22Rv1 (cell line): ENCODE measurements around the gene POFUT2.

Experiments used
- CTCF ChIP-seq: fragments of 450-650 bp; IDR thresholded peaks from 2 replicates; pipeline ENCODE4 v1.5.1; 2017; ENCODE audit warnings: mild to moderate bottlenecking
- ZFX ChIP-seq: fragments of 450-650 bp; IDR thresholded peaks from 2 replicates; pipeline ENCODE4 v1.6.1; 2017; ENCODE audit warnings: antibody characterized with exemption, borderline replicate concordance

DNA sequence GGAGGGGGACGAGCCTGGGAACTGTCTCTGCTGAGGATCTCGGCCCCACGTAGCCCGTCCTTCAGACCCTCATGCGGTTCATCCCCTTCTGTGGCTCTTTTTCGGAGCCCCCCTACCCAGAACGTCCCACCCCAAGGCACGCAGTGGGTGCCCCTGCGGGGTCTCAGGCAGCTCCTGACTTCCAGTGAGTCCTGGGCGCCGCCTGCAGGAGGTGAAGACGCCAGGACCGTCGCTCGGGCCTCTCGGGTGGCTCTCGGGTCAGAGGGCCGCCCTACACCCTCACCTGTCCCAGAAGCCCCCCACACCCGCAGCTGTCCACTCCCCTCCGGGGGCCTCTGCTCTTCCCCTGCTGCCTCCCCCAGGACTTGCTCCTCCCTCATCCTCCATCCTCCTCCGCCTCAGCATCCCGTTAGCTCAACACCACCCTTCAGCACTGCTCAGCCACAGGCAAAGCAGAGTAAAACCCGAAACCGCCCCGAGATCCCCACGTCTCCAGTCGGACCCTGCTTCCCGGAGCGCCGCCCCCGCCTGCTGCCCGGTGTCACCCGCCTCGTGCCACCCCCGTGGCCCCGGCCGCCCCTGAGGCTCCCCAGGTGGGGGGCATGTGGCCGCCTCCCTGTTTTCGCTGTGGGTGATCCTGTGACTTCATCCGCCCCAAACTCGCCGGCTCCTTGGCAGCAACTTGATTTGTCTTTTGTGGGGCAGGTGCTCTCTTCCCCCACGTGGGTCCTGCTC lies 13.3 kb upstream of the POFUT2 start:
- TF ChIP-seq CTCF, result no peak
- TF ChIP-seq ZFX, result no peak
